ENCODE measurements around the gene TSNAX. TPM values are rescaled to one million over a fixed set of nuclear protein-coding genes. Genes with fewer than 3 reads are reported as not detected.

Gene TSNAX
- total and polyA plus RNA-seq, 4 donors: 32.5 to 55.6 (median 40.7) TPM

GRCh38 chr1:231575472-231575871 lies 47.0 kb downstream of the TSNAX start:
- H3K36me3 ChIP-seq (ENCODE audit: control insufficient read depth, insufficient read depth, low read length): no peaks in the 10 kb centered on the region
- H3K27me3 ChIP-seq (ENCODE audit: control insufficient read depth, insufficient read depth, low read length): no peaks in the 10 kb centered on the region
- no peaks in the 10 kb centered on the region for H3K4me1 ChIP-seq (ENCODE audit: control insufficient read depth, insufficient read depth, low read length)
- H3K27ac ChIP-seq (ENCODE audit: low read depth, low read length): no peak overlapping the region
- DNase-seq (ENCODE audit: low read depth in 4 of 6, low spot score in 6 of 6): no peak
- H3K9me3 ChIP-seq (ENCODE audit: control insufficient read depth, insufficient read depth, low read length): no peaks in the 10 kb centered on the region
- no CpG with 5 or more reads among the region's 2 CpGs for WGBS (ENCODE audit: insufficient coverage)
- H3K4me3 ChIP-seq (ENCODE audit: low read depth, low read length): no peak overlapping the region

GRCh38 chr1:231576804-231577718 lies 48.6 kb downstream of the TSNAX start:
- no peaks in the 10 kb centered on the region for H3K9me3 ChIP-seq (ENCODE audit: control insufficient read depth, insufficient read depth, low read length)
- H3K4me3 ChIP-seq (ENCODE audit: low read depth, low read length): no peak overlapping the region
- H3K36me3 ChIP-seq (ENCODE audit: control insufficient read depth, insufficient read depth, low read length): no peaks in the 10 kb centered on the region
- no peak for DNase-seq (ENCODE audit: low read depth in 4 of 6, low spot score in 6 of 6)
- no peak overlapping the region for H3K27ac ChIP-seq (ENCODE audit: low read depth, low read length)
- WGBS (ENCODE audit: insufficient coverage): 95% methylated on average over 1 of the region's 11 CpGs
- no peaks in the 10 kb centered on the region for H3K27me3 ChIP-seq (ENCODE audit: control insufficient read depth, insufficient read depth, low read length)
- H3K4me1 ChIP-seq (ENCODE audit: control insufficient read depth, insufficient read depth, low read length): no peaks in the 10 kb centered on the region

- WGBS (ENCODE audit: insufficient coverage): no CpG with 5 or more reads among the region's 1 CpG
- Histone ChIP-seq H3K4me1 (ENCODE audit: control insufficient read depth, insufficient read depth, low read length) (no peaks in the 10 kb centered on the region), H3K27ac (ENCODE audit: low read depth, low read length) (no peak overlapping the region), H3K36me3 (ENCODE audit: control insufficient read depth, insufficient read depth, low read length) (no peaks in the 10 kb centered on the region), H3K9me3 (ENCODE audit: control insufficient read depth, insufficient read depth, low read length) (no peaks in the 10 kb centered on the region), H3K4me3 (ENCODE audit: low read depth, low read length) (no peak overlapping the region), H3K27me3 (ENCODE audit: control insufficient read depth, insufficient read depth, low read length) (no peaks in the 10 kb centered on the region)
- no peak for DNase-seq (ENCODE audit: low read depth in 4 of 6, low spot score in 6 of 6)
These were observed 52.4 kb downstream of the TSNAX start for GRCh38 chr1:231580874-231581273.

- Histone ChIP-seq H3K27me3 (ENCODE audit: control insufficient read depth, insufficient read depth, low read length) (no peaks in the 10 kb centered on the region), H3K27ac (ENCODE audit: low read depth, low read length) (no peak overlapping the region), H3K4me1 (ENCODE audit: control insufficient read depth, insufficient read depth, low read length) (no peaks in the 10 kb centered on the region), H3K4me3 (ENCODE audit: low read depth, low read length) (no peak overlapping the region), H3K9me3 (ENCODE audit: control insufficient read depth, insufficient read depth, low read length) (no peaks in the 10 kb centered on the region), H3K36me3 (ENCODE audit: control insufficient read depth, insufficient read depth, low read length) (no peaks in the 10 kb centered on the region)
- WGBS (ENCODE audit: insufficient coverage): no CpG with 5 or more reads among the region's 2 CpGs
- peak in 1 of 6 donors; percentile 9 for DNase-seq (ENCODE audit: low read depth in 4 of 6, low spot score in 6 of 6)
These were observed 53.4 kb downstream of the TSNAX start for GRCh38 chr1:231581859-231582258.

- Histone ChIP-seq H3K9me3 (ENCODE audit: control insufficient read depth, insufficient read depth, low read length) (no peaks in the 10 kb centered on the region), H3K27ac (ENCODE audit: low read depth, low read length) (no peak overlapping the region), H3K4me1 (ENCODE audit: control insufficient read depth, insufficient read depth, low read length) (no peaks in the 10 kb centered on the region), H3K36me3 (ENCODE audit: control insufficient read depth, insufficient read depth, low read length) (no peaks in the 10 kb centered on the region), H3K4me3 (ENCODE audit: low read depth, low read length) (no peak overlapping the region), H3K27me3 (ENCODE audit: control insufficient read depth, insufficient read depth, low read length) (no peaks in the 10 kb centered on the region)
- 100% methylated on average over 2 of the region's 6 CpGs for WGBS (ENCODE audit: insufficient coverage)
- no peak for DNase-seq (ENCODE audit: low read depth in 4 of 6, low spot score in 6 of 6)
These were observed 54.9 kb downstream of the TSNAX start for GRCh38 chr1:231583376-231583775.

GRCh38 chr1:231584117-231584516 lies 55.6 kb downstream of the TSNAX start:
- Histone ChIP-seq H3K9me3 (ENCODE audit: control insufficient read depth, insufficient read depth, low read length) (no peaks in the 10 kb centered on the region), H3K27ac (ENCODE audit: low read depth, low read length) (no peak overlapping the region), H3K27me3 (ENCODE audit: control insufficient read depth, insufficient read depth, low read length) (no peaks in the 10 kb centered on the region), H3K4me3 (ENCODE audit: low read depth, low read length) (no peak overlapping the region), H3K36me3 (ENCODE audit: control insufficient read depth, insufficient read depth, low read length) (no peaks in the 10 kb centered on the region), H3K4me1 (ENCODE audit: control insufficient read depth, insufficient read depth, low read length) (no peaks in the 10 kb centered on the region)
- 100% methylated on average over 1 of the region's 3 CpGs for WGBS (ENCODE audit: insufficient coverage)
- peak in 2 of 6 donors; percentile 41 to 71 for DNase-seq (ENCODE audit: low read depth in 4 of 6, low spot score in 6 of 6)

- H3K4me1 ChIP-seq (ENCODE audit: control insufficient read depth, insufficient read depth, low read length): no peaks in the 10 kb centered on the region
- H3K4me3 ChIP-seq (ENCODE audit: low read depth, low read length): no peak overlapping the region
- no peak for DNase-seq (ENCODE audit: low read depth in 4 of 6, low spot score in 6 of 6)
- H3K9me3 ChIP-seq (ENCODE audit: control insufficient read depth, insufficient read depth, low read length): no peaks in the 10 kb centered on the region
- no peaks in the 10 kb centered on the region for H3K36me3 ChIP-seq (ENCODE audit: control insufficient read depth, insufficient read depth, low read length)
- H3K27me3 ChIP-seq (ENCODE audit: control insufficient read depth, insufficient read depth, low read length): no peaks in the 10 kb centered on the region
- 89% methylated on average over 1 of the region's 5 CpGs for WGBS (ENCODE audit: insufficient coverage)
- H3K27ac ChIP-seq (ENCODE audit: low read depth, low read length): no peak overlapping the region
These were observed 56.5 kb downstream of the TSNAX start for GRCh38 chr1:231584921-231585320.

- WGBS (ENCODE audit: insufficient coverage): 100% methylated on average over 2 of the region's 12 CpGs
- no peaks in the 10 kb centered on the region for H3K9me3 ChIP-seq (ENCODE audit: control insufficient read depth, insufficient read depth, low read length)
- no peaks in the 10 kb centered on the region for H3K4me1 ChIP-seq (ENCODE audit: control insufficient read depth, insufficient read depth, low read length)
- DNase-seq (ENCODE audit: low read depth in 4 of 6, low spot score in 6 of 6): peak in 5 of 6 donors; percentile 15 to 87 (median 31)
- no peak overlapping the region for H3K4me3 ChIP-seq (ENCODE audit: low read depth, low read length)
- no peak overlapping the region for H3K27ac ChIP-seq (ENCODE audit: low read depth, low read length)
- H3K27me3 ChIP-seq (ENCODE audit: control insufficient read depth, insufficient read depth, low read length): no peaks in the 10 kb centered on the region
- H3K36me3 ChIP-seq (ENCODE audit: control insufficient read depth, insufficient read depth, low read length): no peaks in the 10 kb centered on the region
These were observed 62.2 kb downstream of the TSNAX start for GRCh38 chr1:231590453-231591198.

- no peaks in the 10 kb centered on the region for H3K4me1 ChIP-seq (ENCODE audit: control insufficient read depth, insufficient read depth, low read length)
- no peak overlapping the region for H3K27ac ChIP-seq (ENCODE audit: low read depth, low read length)
- no peaks in the 10 kb centered on the region for H3K36me3 ChIP-seq (ENCODE audit: control insufficient read depth, insufficient read depth, low read length)
- no peaks in the 10 kb centered on the region for H3K9me3 ChIP-seq (ENCODE audit: control insufficient read depth, insufficient read depth, low read length)
- WGBS (ENCODE audit: insufficient coverage): 73% methylated on average over 6 of the region's 11 CpGs
- H3K27me3 ChIP-seq (ENCODE audit: control insufficient read depth, insufficient read depth, low read length): no peaks in the 10 kb centered on the region
- no peak overlapping the region for H3K4me3 ChIP-seq (ENCODE audit: low read depth, low read length)
- DNase-seq (ENCODE audit: low read depth in 4 of 6, low spot score in 6 of 6): no peak
These were observed 63.0 kb downstream of the TSNAX start for GRCh38 chr1:231591466-231591865.
